Pulmonary artery endothelial cell (primary cell): Measurements from ENCODE around the gene SMIM13. TPM values are rescaled to one million over a fixed set of nuclear protein-coding genes. Genes with fewer than 3 reads are reported as not detected.
"Not testable (repeated sequence)": the region's sequence is repeated elsewhere in the genome, so short reads cannot be mapped to it uniquely, and the experiment has no call there.

Source experiments
- DNase-seq: peaks from one replicate; pipeline ENCODE4 v3.0.0-alpha.2; 2011; ENCODE audit warnings: low read depth, low spot score
- total RNA-seq: library from RNA; depleted of rRNA; stranded (reverse); fragments of >200 nt; gene quantifications from 2 replicates; pipeline ENCODE4 v1.2.3, GENCODE V29; 2014

Gene SMIM13
- total RNA-seq, 1 donor from 2014 or later, result 12.8 TPM

DNA sequence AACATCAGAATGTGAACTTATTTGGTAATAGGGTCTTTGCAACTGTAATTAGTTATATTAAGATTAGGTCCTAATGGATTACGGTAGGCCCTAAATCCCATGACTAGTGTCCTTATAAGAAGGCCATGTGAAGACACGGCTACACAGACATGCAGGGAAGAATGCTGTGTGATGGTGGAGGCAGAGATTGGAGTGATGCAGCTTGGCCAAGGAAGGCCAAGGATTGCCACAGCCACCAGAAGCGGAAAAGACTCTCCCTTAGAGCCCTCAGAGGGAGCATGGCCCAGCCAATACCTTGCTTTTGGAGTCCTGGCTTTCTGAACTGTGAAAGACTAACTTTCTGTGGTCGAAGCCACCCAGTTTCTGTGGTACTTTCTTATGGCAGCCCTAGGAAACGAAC is 9.7 kb upstream of the SMIM13 start:
- DNase-seq, result no peak

- DNase-seq, result no peak
Measured at GRCh38 chr6:11085758-11086435, 7.7 kb upstream of the SMIM13 start.

DNA sequence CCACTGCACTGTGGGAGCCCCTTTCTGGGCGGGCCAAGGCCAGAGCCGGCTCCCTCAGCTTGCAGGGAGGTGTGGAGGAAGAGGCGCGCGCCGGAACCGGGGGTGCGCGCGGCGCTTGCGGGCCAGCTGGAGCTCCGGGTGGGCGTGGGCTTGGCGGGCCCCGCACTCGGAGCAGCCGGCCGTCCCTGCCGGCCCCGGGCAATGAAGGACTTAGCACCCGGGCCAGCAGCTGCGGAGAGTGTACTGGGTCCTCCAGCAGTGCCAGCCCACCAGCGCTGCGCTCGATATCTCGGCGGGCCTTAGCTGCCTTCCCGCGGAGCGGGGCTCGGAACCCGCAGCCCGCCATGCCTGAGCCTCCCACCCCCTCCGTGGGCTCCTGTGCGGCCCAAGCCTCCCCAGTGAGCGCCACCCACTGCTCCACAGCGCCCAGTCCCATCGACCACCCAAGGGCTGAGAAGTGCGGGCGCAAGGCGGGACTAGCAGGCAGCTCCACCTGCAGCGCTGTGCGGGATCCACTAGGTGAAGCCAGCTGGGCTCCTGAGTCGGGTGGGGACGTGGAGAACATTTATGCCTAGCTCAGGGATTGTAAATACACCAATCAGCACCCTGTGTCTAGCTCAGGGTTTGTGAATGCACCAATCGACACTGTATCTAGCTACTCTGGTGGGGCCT is 6.4 kb upstream of the SMIM13 start:
- DNase-seq, result not testable (repeated sequence)

- DNase-seq, result no peak
Measured at GRCh38 chr6:11089695-11090094, 3.9 kb upstream of the SMIM13 start.

DNA sequence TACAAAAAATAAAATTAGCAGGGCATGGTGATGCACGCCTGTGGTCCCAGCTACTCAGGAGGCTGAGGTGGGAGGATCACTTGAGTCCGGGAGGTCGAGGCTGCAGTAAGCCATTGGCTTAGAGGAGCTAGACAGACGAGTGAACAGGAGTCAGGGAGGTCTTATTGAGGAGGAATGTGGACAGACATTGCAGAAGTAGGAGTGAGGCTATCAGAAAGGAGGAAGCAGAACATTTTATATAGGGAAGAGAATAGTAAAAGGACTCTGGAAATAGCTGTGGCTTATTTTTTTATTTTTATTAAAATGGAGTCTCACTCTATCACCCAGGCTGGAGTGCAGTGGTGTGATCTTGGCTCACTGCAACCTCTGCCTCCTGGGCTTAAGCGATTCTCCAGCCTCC is 2.5 kb upstream of the SMIM13 start:
- DNase-seq, result not testable (repeated sequence)

GRCh38 chr6:11092668-11093375 is 812 bp upstream of the SMIM13 start:
- DNase-seq, result no peak

DNA sequence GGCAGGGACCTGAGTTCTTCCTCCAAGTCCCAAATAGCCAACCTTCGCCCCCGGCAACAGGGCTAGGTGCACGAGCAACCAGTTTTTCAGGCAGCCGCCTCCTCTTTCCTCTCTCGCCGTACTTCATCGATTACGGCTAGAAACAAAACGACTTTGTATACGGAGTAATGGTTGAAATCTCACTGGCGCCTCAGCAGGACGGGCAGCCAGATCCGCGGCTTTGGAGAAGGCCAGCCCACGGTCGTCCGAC is 333 bp upstream of the SMIM13 start:
- DNase-seq, result no peak

DNA sequence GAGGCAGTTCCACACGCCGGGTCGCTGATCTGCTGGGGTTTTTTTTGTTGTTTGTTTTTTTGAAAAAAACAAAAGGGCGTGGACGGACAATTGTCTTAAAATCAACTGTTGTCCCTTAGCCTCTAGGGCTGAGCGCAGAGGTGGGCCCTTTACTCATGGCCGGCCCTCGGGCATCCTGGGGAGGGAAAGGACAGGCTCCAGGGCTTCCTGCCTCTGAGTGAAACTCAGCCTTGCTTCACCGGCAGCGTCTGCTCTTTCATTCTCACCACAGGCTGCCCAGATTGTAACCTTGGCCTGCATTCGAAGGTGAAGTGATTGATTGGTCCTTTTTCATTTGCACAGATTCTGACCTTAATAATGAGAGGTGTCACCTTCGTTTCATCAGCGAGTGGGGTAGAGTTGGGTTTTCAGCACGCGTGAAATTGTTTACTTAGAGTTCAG is 797 bp downstream of the SMIM13 start:
- no peak for DNase-seq

DNA sequence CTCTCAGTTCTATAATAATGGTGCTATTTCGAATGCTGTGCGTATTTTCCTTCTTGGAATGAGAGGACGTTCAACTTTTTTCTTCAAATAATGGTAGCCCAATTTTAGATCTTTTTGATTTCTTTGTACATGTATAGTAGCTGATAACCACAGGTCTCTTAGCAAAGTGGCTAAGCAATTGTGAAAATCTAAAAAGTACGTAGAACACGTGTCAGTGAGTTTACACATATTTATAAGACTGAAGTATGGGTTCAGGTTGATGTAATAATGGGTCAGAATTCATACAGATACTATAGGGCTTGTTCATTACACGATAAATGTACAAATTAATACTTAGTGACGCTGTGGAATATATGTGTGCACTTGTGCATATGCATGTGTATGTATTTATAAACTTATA is 1.3 kb downstream of the SMIM13 start:
- DNase-seq, result no peak

- DNase-seq, result no peak
Measured at GRCh38 chr6:11096109-11096508, 2.5 kb downstream of the SMIM13 start.

DNA sequence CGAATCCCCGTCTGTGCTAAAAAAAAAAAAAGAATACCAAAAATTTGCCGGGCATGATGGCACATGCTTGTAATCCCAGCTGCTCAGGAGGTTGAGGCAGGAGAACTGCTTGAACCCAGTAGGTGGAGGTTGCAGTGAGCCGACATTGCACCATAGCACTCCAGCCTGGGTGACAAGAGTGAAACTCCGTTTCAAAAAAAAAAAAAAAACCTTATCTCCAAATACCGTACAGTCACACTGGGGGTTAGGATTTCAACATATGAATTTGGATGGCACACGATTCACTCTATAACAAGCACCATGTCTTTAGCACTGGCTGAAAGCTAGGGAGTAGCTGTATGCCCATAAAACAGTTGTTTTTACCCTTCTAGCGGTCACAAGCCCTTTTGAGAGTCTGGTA is 3.8 kb downstream of the SMIM13 start:
- no peak for DNase-seq

DNA sequence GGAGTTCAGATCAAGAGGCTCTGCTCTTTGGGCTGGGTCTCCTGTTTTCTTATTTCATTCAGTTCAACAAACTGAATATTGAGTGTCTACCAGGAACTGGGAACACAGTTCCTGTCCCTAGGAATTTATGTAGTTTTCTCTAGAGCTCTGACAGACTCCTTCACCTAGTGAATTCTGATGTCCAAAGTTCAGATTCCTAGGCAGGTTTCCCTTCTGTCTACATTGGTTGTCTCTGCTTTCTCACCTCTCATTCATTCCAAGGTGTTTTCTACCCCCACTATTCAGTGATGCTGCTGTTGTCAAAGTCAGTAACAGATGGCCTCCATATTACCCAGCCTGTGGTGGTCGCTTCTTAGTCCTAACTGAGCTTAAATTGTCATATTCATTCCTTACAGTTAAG is 4.4 kb downstream of the SMIM13 start:
- DNase-seq, result no peak

- DNase-seq, result no peak
Measured at GRCh38 chr6:11101417-11101816, 7.8 kb downstream of the SMIM13 start.

GRCh38 chr6:11103065-11103464 is 9.4 kb downstream of the SMIM13 start:
- DNase-seq, result no peak

DNA sequence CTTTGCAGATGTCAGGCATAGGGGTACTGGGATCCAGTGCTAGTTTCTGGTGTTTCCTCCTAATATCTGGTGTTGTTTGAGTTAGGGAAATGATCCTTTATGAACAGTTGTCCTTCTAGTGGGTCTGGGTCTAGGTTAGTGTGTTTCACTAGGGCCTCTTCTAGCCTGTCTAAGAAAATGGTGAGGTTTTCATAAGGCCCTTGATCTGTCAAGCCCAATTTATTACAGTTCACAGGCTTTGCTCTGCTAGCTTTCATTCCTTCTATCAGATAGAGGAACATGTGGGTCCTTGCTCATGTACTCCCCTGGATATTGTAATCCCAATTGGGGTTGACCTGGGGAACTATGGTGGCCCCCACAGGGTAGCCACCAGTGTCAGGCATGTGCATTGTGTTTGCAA is 15.1 kb downstream of the SMIM13 start:
- no peak for DNase-seq

DNA sequence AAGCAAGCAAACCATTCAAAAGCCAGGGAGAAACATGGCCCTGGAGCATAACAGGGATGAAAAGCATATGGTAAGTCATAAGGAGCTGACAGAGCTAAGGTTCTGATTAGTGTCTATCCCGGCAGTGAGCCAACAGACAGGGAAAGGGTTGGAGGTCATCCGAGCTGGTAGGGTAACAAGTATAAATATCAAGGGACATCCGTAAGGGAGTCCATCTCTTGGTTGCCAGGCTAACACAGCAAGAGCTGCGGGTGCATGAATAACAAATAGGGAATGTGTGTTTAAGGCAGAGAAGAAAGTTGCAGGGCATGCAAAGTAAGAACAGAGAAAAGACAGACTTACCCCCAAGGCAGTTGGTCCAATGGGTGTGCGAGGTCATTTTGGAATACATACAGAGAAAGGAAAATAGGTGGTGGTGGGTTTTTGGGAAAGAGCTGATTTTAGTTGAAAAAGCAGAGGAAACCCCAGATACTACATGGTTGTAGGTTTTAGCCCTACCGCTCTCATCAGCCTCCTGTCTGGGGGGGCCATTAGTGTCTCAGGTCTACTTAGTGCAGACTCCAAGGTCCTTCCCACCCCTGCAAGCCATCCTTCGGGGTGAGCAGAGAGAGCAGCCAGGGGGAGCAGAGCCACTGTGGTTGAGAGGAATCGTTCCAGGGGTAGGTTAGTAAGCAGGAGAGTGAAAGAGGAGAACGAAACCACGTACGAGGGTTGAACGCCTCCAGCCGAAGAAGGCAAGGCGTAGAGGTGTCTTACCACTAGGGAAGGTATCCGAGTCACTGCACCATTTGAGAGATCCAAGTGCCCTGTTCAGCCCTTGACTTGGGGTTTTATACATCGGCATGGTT is 17.5 kb downstream of the SMIM13 start, which contains the start of gene ERVFRD-1:
Gene ERVFRD-1, minus strand, starts transcription at position 805 of the 848 bp plus-strand sequence. CDS start 6,415 bp downstream, outside the sequence.
- no peak for DNase-seq

DNA sequence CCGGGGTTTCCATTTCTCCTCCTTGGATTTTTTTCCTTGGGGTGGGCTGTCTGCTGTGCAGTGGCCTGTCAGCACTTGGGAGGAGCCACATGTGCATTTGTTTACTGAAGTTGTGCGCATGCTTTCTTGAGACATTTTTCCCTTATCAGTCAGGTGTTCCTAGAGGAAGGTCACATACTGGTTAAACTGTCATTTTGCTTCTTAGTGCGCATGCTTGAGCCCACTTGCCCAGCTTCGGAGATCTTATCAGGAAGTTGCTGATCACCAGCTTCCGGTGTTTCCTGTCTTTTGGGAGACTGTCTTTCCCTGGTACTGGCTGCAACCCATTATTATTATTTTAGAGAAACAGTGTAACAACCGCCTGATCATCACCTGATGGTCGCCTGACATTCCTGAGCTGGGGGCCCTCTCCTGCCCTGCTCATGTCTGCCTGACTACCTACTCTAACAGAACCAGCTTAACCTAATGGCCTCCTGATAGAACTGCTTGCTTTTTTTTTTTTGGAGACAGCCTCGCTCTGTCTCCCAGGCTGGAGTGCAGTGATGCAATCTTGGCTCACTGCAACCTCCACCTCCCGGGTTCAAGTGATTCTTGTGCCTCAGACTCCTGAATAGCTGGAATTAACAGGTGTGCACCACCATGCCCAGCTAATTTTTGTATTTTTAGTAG is 18.3 kb downstream of the SMIM13 start:
- DNase-seq, result peak; percentile 30

DNA sequence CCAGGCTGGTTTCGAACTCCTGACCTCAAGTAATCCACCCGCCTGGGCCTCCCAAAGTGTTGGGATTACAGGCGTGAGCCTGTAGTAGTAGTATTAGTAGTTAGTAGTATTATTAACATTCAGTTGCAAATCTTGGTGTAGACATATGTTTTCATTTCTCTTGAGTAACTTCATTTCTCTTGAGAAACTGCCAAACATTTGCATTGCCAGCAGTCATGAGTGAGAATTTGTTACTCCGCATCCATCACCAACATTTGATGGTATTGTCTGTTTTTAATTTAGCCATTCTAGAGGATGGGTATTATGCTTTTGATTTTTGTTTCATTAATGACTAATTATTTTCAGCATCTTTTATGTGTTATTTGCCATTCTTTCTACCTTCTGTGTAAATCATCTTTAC is 19.4 kb downstream of the SMIM13 start:
- no peak for DNase-seq

- not testable (repeated sequence) for DNase-seq
Measured at GRCh38 chr6:11115808-11116536, 22.3 kb downstream of the SMIM13 start.

GRCh38 chr6:11120271-11121005 is 26.8 kb downstream of the SMIM13 start:
- no peak for DNase-seq
